MM.1S (cell line): ENCODE measurements around the gene LARGE1.

Experiments
- DNase-seq: peaks from one replicate; pipeline ENCODE4 v3.0.0-alpha.2; 2015
- H2AFZ ChIP-seq: fragments of 300-600 bp; sonication (generic); 2 replicates; pipeline ENCODE4 v1.6.0; 2016; ENCODE audit warnings: antibody characterized with exemption, low read length
- H3F3A ChIP-seq: fragments of 300-600 bp; sonication (generic); 2 replicates; pipeline ENCODE4 v1.6.1; 2016; ENCODE audit warnings: mild to moderate bottlenecking, antibody characterized with exemption, low read length, moderate library complexity, mixed read lengths; ENCODE audit not compliant: insufficient read depth
- H3K27ac ChIP-seq: fragments of 300-600 bp; sonication (generic); 2 replicates; pipeline ENCODE4 v1.5.1; 2016; ENCODE audit warnings: mild to moderate bottlenecking, low read length
- H3K27me3 ChIP-seq: fragments of 300-600 bp; sonication (generic); replicated peaks from 2 replicates; pipeline ENCODE4 v1.6.0; 2016; ENCODE audit warnings: low read length; ENCODE audit not compliant: insufficient read depth
- H3K36me3 ChIP-seq: fragments of 300-600 bp; sonication (generic); replicated peaks from 2 replicates; pipeline ENCODE4 v1.6.1; 2016; ENCODE audit warnings: mild to moderate bottlenecking, low read length, mixed read lengths; ENCODE audit not compliant: insufficient read depth
- H3K4me1 ChIP-seq: fragments of 300-600 bp; sonication (generic); 2 replicates; pipeline ENCODE4 v1.6.1; 2016; ENCODE audit warnings: low read length, mixed read lengths
- H3K4me2 ChIP-seq: fragments of 300-600 bp; sonication (generic); 2 replicates; pipeline ENCODE4 v1.6.0; 2016; ENCODE audit warnings: low read depth, low read length
- H3K4me3 ChIP-seq: fragments of 300-600 bp; sonication (generic); 2 replicates; pipeline ENCODE4 v1.5.1; 2016; ENCODE audit warnings: low read length, mixed read lengths
- H3K79me2 ChIP-seq: fragments of 300-600 bp; sonication (generic); 2 replicates; pipeline ENCODE4 v1.6.1; 2016; ENCODE audit warnings: mixed run types, low read length, mixed read lengths
- H3K9ac ChIP-seq: fragments of 300-600 bp; sonication (generic); 2 replicates; pipeline ENCODE4 v1.6.1; 2016; ENCODE audit warnings: low read length, mixed read lengths
- H3K9me2 ChIP-seq: fragments of 300-600 bp; sonication (generic); replicated peaks from 2 replicates; pipeline ENCODE4 v1.6.1; 2016; ENCODE audit warnings: mild to moderate bottlenecking, low read length, mixed read lengths; ENCODE audit not compliant: insufficient read depth
- H3K9me3 ChIP-seq: fragments of 300-600 bp; sonication (generic); replicated peaks from 2 replicates; pipeline ENCODE4 v1.6.1; 2016; ENCODE audit warnings: mild to moderate bottlenecking, low read length, mixed read lengths; ENCODE audit not compliant: insufficient read depth
- H4K20me1 ChIP-seq: fragments of 300-600 bp; sonication (generic); 2 replicates; pipeline ENCODE4 v1.6.1; 2016; ENCODE audit warnings: mild to moderate bottlenecking, low read length, moderate library complexity, mixed read lengths; ENCODE audit not compliant: insufficient read depth
- EZH2 ChIP-seq: fragments of 300-600 bp; sonication (generic); optimal IDR thresholded peaks from 2 replicates; pipeline ENCODE3; 2017; ENCODE audit warnings: low read depth, mild to moderate bottlenecking, antibody characterized with exemption, low read length, mixed read lengths
- EZH2phosphoT487 ChIP-seq: fragments of 300-600 bp; sonication (generic); IDR thresholded peaks from 2 replicates; pipeline ENCODE4 v1.6.1; 2018; ENCODE audit warnings: antibody characterized with exemption, low read length
- TF ChIP-seq, protein P1 (sequence below): fragments of 300-600 bp; sonication (generic); IDR thresholded peaks from 2 replicates; pipeline ENCODE4 v1.5.1; 2016; ENCODE audit warnings: antibody characterized with exemption, low read length, mixed read lengths

LARGE1 gene

GRCh38 chr22:33400891-33401290 lies 519.4 kb downstream of the LARGE1 start:
- Histone ChIP-seq H3K4me1 (no peaks in the 10 kb centered on the region), H3K4me3 (no peak overlapping the region), H3K4me2 (no peak overlapping the region), H3K36me3 (no peaks in the 10 kb centered on the region), H2AFZ (no peak overlapping the region), H3K9ac (no peak overlapping the region), H3K9me2 (no peaks in the 10 kb centered on the region), H3K9me3 (no peaks in the 10 kb centered on the region), H3F3A (no peaks in the 10 kb centered on the region), H4K20me1 (no peaks in the 10 kb centered on the region), H3K27ac (no peak overlapping the region), H3K79me2 (no peaks in the 10 kb centered on the region), H3K27me3 (no peaks in the 10 kb centered on the region)
- no peak for DNase-seq
- TF ChIP-seq, protein P1, sequence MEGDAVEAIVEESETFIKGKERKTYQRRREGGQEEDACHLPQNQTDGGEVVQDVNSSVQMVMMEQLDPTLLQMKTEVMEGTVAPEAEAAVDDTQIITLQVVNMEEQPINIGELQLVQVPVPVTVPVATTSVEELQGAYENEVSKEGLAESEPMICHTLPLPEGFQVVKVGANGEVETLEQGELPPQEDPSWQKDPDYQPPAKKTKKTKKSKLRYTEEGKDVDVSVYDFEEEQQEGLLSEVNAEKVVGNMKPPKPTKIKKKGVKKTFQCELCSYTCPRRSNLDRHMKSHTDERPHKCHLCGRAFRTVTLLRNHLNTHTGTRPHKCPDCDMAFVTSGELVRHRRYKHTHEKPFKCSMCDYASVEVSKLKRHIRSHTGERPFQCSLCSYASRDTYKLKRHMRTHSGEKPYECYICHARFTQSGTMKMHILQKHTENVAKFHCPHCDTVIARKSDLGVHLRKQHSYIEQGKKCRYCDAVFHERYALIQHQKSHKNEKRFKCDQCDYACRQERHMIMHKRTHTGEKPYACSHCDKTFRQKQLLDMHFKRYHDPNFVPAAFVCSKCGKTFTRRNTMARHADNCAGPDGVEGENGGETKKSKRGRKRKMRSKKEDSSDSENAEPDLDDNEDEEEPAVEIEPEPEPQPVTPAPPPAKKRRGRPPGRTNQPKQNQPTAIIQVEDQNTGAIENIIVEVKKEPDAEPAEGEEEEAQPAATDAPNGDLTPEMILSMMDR, result no peak
- TF ChIP-seq EZH2phosphoT487, result no peak
- no peak for TF ChIP-seq EZH2

DNA sequence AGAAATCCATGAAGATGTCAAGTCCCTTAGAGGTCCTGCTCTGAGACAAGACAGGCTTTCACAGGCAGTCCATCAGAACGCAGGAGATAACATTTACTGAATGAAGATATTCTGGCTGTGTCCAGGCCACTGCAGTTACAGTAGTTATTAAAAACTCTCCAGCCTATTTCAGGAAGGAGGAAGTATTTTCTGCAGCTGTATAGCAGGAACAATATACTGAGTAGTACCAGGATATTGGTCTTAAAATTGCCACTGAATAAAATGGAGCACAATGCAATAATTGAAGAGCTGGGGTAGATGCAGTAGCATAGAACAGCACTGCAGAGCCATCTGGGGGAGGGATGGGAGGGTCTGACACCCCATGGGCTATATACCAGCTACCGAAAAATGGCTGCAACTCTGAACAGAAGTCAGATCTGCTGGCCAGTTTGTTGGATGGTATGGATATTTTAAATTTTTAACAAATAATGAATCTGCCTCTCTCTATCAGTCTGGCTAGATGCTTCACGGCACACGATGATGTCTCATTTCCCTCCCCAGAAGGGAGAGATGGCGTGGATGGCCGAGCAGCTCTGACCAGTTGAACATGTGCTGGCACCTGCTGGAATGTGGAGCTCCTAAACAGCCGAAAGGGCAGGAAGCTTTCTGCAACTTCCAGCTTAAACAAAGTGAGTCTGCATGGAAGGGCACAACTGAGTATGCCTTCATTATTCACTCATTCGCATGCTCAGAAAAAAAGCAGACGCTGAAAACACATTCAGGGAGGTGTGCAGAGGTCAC lies 520.0 kb downstream of the LARGE1 start:
- TF ChIP-seq, protein P1, result no peak
- TF ChIP-seq EZH2, result no peak
- no peak for TF ChIP-seq EZH2phosphoT487
- no peak overlapping the region for H3K4me2 ChIP-seq
- H4K20me1 ChIP-seq, result no peaks in the 10 kb centered on the region
- no peaks in the 10 kb centered on the region for H3K9me3 ChIP-seq
- H3K27me3 ChIP-seq, result no peaks in the 10 kb centered on the region
- no peaks in the 10 kb centered on the region for H3K4me1 ChIP-seq
- no peak overlapping the region for H2AFZ ChIP-seq
- no peak overlapping the region for H3K27ac ChIP-seq
- no peak for DNase-seq
- H3K4me3 ChIP-seq, result no peak overlapping the region
- no peaks in the 10 kb centered on the region for H3K9me2 ChIP-seq
- no peak overlapping the region for H3K9ac ChIP-seq
- no peaks in the 10 kb centered on the region for H3K36me3 ChIP-seq
- H3F3A ChIP-seq, result no peaks in the 10 kb centered on the region
- H3K79me2 ChIP-seq, result no peaks in the 10 kb centered on the region

- H2AFZ ChIP-seq, result no peak overlapping the region
- TF ChIP-seq, protein P1, result no peak
- TF ChIP-seq EZH2 (no peak), EZH2phosphoT487 (no peak)
- DNase-seq, result no peak
- H3K9ac ChIP-seq, result no peak overlapping the region
- no peaks in the 10 kb centered on the region for H3K9me3 ChIP-seq
- H3F3A ChIP-seq, result no peaks in the 10 kb centered on the region
- no peak overlapping the region for H3K4me2 ChIP-seq
- H4K20me1 ChIP-seq, result no peaks in the 10 kb centered on the region
- H3K4me1 ChIP-seq, result no peaks in the 10 kb centered on the region
- no peak overlapping the region for H3K27ac ChIP-seq
- no peaks in the 10 kb centered on the region for H3K36me3 ChIP-seq
- H3K27me3 ChIP-seq, result no peaks in the 10 kb centered on the region
- no peak overlapping the region for H3K4me3 ChIP-seq
- H3K79me2 ChIP-seq, result no peaks in the 10 kb centered on the region
- H3K9me2 ChIP-seq, result no peaks in the 10 kb centered on the region
Observed at GRCh38 chr22:33397381-33397907, 522.8 kb downstream of the LARGE1 start.
